Keratinocyte (primary cell): ENCODE results near the gene RNPS1. TPM values are rescaled to one million over a fixed set of nuclear protein-coding genes. Genes with fewer than 3 reads are reported as not detected.

Source experiments
- DNase-seq: peaks from one replicate; pipeline ENCODE4 v3.0.0-alpha.2; 2011; ENCODE audit warnings: low read depth, missing footprints, low spot score
- FAIRE-seq: peaks from 2 replicates; lab custom pipeline; 2011; peaks lifted over from hg19 to GRCh38; lab: Jason Lieb, UNC
- H2AFZ ChIP-seq: 2 replicates; pipeline ENCODE4 v1.6.0; 2012; ENCODE audit warnings: low read length, control low read depth, inconsistent platforms; ENCODE audit not compliant: control insufficient read depth
- H3K27ac ChIP-seq: 2 replicates; pipeline ENCODE4 v1.5.1; 2011; ENCODE audit warnings: low read length; ENCODE audit not compliant: control insufficient read depth, insufficient read depth
- H3K27me3 ChIP-seq: 3 replicates; pipeline ENCODE4 v1.6.0; 2011; ENCODE audit warnings: low read length; ENCODE audit not compliant: control insufficient read depth, insufficient read depth; ENCODE audit errors: extremely low read depth
- H3K36me3 ChIP-seq, 2 experiments: 2 replicates in 1 of 2; 3 replicates in 1 of 2; pipeline ENCODE4 v1.5.1; 2011; ENCODE audit warnings: low read length in 2 of 2, mild to moderate bottlenecking in 1 of 2; ENCODE audit not compliant: control insufficient read depth in 2 of 2, insufficient read depth in 2 of 2; ENCODE audit errors: extremely low read depth in 1 of 2
- H3K4me1 ChIP-seq: 3 replicates; pipeline ENCODE4 v1.5.1; 2011; ENCODE audit warnings: low read length; ENCODE audit not compliant: control insufficient read depth, insufficient read depth; ENCODE audit errors: extremely low read depth
- H3K4me2 ChIP-seq: 3 replicates; pipeline ENCODE4 v1.6.0; 2011; ENCODE audit warnings: low read depth, low read length; ENCODE audit not compliant: control insufficient read depth, insufficient read depth; ENCODE audit errors: extremely low read depth
- H3K4me3 ChIP-seq, 3 experiments: fragments of 200-600 bp in 1 of 3; sonication (generic) in 1 of 3; 2 replicates in 2 of 3; 3 replicates in 1 of 3; pipeline ENCODE4 v1.5.1; 2011 to 2016; ENCODE audit warnings: low read length in 3 of 3, mild to moderate bottlenecking in 3 of 3, control low read depth in 2 of 3, inconsistent platforms in 1 of 3, low read depth in 1 of 3, mixed read lengths in 1 of 3, mixed run types in 1 of 3, moderate library complexity in 1 of 3; ENCODE audit not compliant: control insufficient read depth in 2 of 3, insufficient read depth in 2 of 3; ENCODE audit errors: extremely low read depth in 1 of 3
- H3K79me2 ChIP-seq: 2 replicates; pipeline ENCODE4 v1.6.0; 2012; ENCODE audit warnings: low read length; ENCODE audit not compliant: control insufficient read depth, insufficient read depth
- H3K9ac ChIP-seq: 3 replicates; pipeline ENCODE4 v1.6.0; 2011; ENCODE audit warnings: low read length; ENCODE audit not compliant: control insufficient read depth, insufficient read depth; ENCODE audit errors: extremely low read depth
- H3K9me1 ChIP-seq: 3 replicates; pipeline ENCODE4 v1.6.0; 2011; ENCODE audit warnings: low read length; ENCODE audit not compliant: control insufficient read depth, insufficient read depth; ENCODE audit errors: extremely low read depth
- H3K9me3 ChIP-seq: 2 replicates; pipeline ENCODE4 v1.5.1; 2012; ENCODE audit warnings: low read depth, low read length; ENCODE audit not compliant: control insufficient read depth
- H4K20me1 ChIP-seq: 3 replicates; pipeline ENCODE4 v1.6.0; 2011; ENCODE audit warnings: low read length; ENCODE audit not compliant: control insufficient read depth, insufficient read depth; ENCODE audit errors: extremely low read depth
- EZH2 ChIP-seq: IDR thresholded peaks from one replicate; pipeline ENCODE4 v1.6.1; 2012; ENCODE audit warnings: inconsistent platforms, mild to moderate bottlenecking, low read length, moderate library complexity
- dilution Hi-C: fragments of 300-500 bp; cut with MboI; formaldehyde crosslinking; loops from one replicate; pipeline ENCODE4 v1.7.0; 2020; ENCODE audit warnings: low sequenced_read_pairs; ENCODE audit not compliant: extremely low pct_ligation_motif_present
- polyA plus RNA-seq, 5 experiments: library from polyadenylated mRNA; depleted of rRNA in 3 of 5; stranded (reverse) in 3 of 5; stranded (forward) in 1 of 5; unstranded in 1 of 5; fragments of >200 nt; gene quantifications; 1 replicate in 1 of 5; 2 replicates in 3 of 5; 3 replicates in 1 of 5; pipeline versions ENCODE4 v1.2.1 to v1.2.3, GENCODE V29; 2011 to 2012; ENCODE audit warnings: missing spikeins in 2 of 5, low read depth in 1 of 5, low replicate concordance in 1 of 5
- TF ChIP-seq, protein P1 (sequence below), 3 experiments: IDR thresholded peaks in 1 of 3; conservative IDR thresholded peaks in 1 of 3; optimal IDR thresholded peaks in 1 of 3; 2 replicates in 2 of 3; 3 replicates in 1 of 3; pipeline versions ENCODE3 to v1.5.1; 2011; ENCODE audit warnings: low read length in 3 of 3, mild to moderate bottlenecking in 3 of 3, moderate library complexity in 2 of 3, control low read depth in 1 of 3, inconsistent platforms in 1 of 3; ENCODE audit not compliant: insufficient read depth in 2 of 3; ENCODE audit errors: extremely low read depth in 1 of 3

RNPS1 gene
- polyA plus RNA-seq, 1 donor (not counting 4 experiments of a cell fraction or from before 2014, with no cell fraction given), result 89.4 TPM

DNA sequence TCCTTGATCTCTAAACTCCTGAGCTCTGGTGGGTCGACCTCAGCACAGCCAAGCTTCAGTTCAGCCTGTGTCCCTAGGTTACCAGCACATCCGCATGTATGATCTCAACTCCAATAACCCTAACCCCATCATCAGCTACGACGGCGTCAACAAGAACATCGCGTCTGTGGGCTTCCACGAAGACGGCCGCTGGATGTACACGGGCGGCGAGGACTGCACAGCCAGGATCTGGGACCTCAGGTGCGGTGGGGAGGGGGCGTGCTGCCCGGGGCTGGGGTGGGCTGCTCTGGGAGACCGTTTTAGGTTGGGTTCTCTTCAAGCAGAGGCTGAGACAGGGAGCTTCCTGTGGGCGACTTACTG, 61.5 kb downstream of the RNPS1 start:
- FAIRE-seq, result no peak
- no peaks in the 10 kb centered on the region for H3K27me3 ChIP-seq
- peaks cover 12% of the 10 kb centered on the region in 2 experiments for H3K36me3 ChIP-seq
- no peaks in the 10 kb centered on the region for H4K20me1 ChIP-seq
- no peaks in the 10 kb centered on the region for H3K9me3 ChIP-seq
- no peak overlapping the region for H2AFZ ChIP-seq
- H3K4me2 ChIP-seq, result peak overlapping the region; percentile 75
- peaks cover 9% of the 10 kb centered on the region for H3K4me1 ChIP-seq
- H3K79me2 ChIP-seq, result peaks cover 7% of the 10 kb centered on the region
- no peak for TF ChIP-seq EZH2
- TF ChIP-seq, protein P1, sequence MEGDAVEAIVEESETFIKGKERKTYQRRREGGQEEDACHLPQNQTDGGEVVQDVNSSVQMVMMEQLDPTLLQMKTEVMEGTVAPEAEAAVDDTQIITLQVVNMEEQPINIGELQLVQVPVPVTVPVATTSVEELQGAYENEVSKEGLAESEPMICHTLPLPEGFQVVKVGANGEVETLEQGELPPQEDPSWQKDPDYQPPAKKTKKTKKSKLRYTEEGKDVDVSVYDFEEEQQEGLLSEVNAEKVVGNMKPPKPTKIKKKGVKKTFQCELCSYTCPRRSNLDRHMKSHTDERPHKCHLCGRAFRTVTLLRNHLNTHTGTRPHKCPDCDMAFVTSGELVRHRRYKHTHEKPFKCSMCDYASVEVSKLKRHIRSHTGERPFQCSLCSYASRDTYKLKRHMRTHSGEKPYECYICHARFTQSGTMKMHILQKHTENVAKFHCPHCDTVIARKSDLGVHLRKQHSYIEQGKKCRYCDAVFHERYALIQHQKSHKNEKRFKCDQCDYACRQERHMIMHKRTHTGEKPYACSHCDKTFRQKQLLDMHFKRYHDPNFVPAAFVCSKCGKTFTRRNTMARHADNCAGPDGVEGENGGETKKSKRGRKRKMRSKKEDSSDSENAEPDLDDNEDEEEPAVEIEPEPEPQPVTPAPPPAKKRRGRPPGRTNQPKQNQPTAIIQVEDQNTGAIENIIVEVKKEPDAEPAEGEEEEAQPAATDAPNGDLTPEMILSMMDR (optimal IDR thresholded peaks at IDR 0.05 in 1 of 3, IDR thresholded peaks at IDR 0.05 in 1 of 3, conservative IDR thresholded peaks at IDR 0.05 in 1 of 3; ENCODE audit: extremely low read depth in 1 of 3, insufficient read depth in 2 of 3, low read length in 3 of 3), result no peak
- H3K27ac ChIP-seq, result no peak overlapping the region
- DNase-seq, result no peak
- H3K4me3 ChIP-seq, result peak overlapping the region; percentile 73 to 95 (median 77)
- H3K9ac ChIP-seq, result peak overlapping the region; percentile 93
- no peaks in the 10 kb centered on the region for H3K9me1 ChIP-seq
- dilution Hi-C loops, result no loop called here

DNA sequence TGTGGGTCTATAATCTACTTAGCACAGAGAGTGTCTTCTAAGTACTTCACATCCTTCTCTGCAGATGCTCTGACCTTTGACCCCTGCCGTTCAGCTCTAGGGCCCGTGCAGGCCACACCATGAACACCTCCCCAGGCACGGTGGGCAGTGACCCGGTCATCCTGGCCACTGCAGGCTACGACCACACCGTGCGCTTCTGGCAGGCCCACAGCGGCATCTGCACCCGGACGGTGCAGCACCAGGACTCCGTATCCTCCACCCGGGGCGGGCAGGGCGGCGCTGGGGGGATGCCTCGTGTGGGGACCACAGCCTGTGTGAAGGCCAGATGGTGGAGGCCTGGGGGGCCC, 62.0 kb downstream of the RNPS1 start:
- Histone ChIP-seq H3K27me3 (no peaks in the 10 kb centered on the region), H3K4me2 (peak overlapping the region; percentile 75), H3K4me3 (peak overlapping the region; percentile 73 to 95 (median 77)), H3K4me1 (peaks cover 9% of the 10 kb centered on the region), H3K27ac (peak overlapping the region; percentile 84), H3K79me2 (peaks cover 7% of the 10 kb centered on the region), H3K9me1 (no peaks in the 10 kb centered on the region), H3K9me3 (no peaks in the 10 kb centered on the region), H3K9ac (peak overlapping the region; percentile 93), H2AFZ (peak overlapping the region; percentile 7), H4K20me1 (no peaks in the 10 kb centered on the region), H3K36me3 (peaks cover 12% of the 10 kb centered on the region in 2 experiments)
- no peak for FAIRE-seq
- no peak for DNase-seq
- TF ChIP-seq, protein P1 (optimal IDR thresholded peaks at IDR 0.05 in 1 of 3, IDR thresholded peaks at IDR 0.05 in 1 of 3, conservative IDR thresholded peaks at IDR 0.05 in 1 of 3; ENCODE audit: extremely low read depth in 1 of 3, insufficient read depth in 2 of 3, low read length in 3 of 3), result no peak
- no peak for TF ChIP-seq EZH2
- dilution Hi-C loops, result no loop called here
